Cardiac fibroblast (primary cell): Measurements from ENCODE around the gene MAN2A1.

Source experiments
- DNase-seq, 2 donors: peaks; one replicate each; pipeline versions ENCODE4 v3.0.0 to v3.0.0-alpha.2; 2010; ENCODE audit warnings: low read depth in 2 of 2
- H3K4me3 ChIP-seq, 2 donors: replicated peaks in 1 of 2; 1 replicate in 1 of 2; 2 replicates in 1 of 2; pipeline ENCODE4 v1.5.1; 2011; ENCODE audit warnings: low read depth in 2 of 2, low read length in 2 of 2, mild to moderate bottlenecking in 2 of 2, moderate library complexity in 1 of 2
- TF ChIP-seq, protein P1 (sequence below): IDR thresholded peaks from one replicate; pipeline ENCODE4 v1.5.1; 2011; ENCODE audit warnings: low read depth, mild to moderate bottlenecking, low read length, inconsistent platforms

MAN2A1 gene

GRCh38 chr5:109743041-109743531, 53.4 kb downstream of the MAN2A1 start:
- DNase-seq, result peak in 1 of 2 donors; percentile 19
- no peak overlapping the region for H3K4me3 ChIP-seq
- TF ChIP-seq, protein P1, sequence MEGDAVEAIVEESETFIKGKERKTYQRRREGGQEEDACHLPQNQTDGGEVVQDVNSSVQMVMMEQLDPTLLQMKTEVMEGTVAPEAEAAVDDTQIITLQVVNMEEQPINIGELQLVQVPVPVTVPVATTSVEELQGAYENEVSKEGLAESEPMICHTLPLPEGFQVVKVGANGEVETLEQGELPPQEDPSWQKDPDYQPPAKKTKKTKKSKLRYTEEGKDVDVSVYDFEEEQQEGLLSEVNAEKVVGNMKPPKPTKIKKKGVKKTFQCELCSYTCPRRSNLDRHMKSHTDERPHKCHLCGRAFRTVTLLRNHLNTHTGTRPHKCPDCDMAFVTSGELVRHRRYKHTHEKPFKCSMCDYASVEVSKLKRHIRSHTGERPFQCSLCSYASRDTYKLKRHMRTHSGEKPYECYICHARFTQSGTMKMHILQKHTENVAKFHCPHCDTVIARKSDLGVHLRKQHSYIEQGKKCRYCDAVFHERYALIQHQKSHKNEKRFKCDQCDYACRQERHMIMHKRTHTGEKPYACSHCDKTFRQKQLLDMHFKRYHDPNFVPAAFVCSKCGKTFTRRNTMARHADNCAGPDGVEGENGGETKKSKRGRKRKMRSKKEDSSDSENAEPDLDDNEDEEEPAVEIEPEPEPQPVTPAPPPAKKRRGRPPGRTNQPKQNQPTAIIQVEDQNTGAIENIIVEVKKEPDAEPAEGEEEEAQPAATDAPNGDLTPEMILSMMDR, result no peak

DNA sequence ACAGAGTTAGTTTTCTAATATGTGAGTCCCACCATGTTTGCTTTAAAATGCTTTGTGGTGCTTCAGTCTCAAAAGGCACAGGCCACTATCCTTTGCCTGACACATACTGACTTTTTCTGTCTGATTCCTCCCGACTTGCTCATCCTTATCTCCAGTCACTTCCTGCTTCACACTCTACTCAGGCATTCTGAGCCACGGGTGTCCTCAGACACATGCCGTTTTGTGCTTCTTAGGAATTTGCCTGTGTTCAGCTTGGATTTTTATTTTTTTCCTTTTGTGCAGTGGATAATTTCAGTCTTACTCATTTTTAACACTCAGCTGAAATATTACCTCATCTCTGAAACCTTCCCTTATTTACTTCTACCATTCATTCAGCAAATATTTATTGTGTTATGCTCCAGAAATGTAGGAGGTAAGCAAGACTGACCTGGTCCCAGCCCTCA, 54.1 kb downstream of the MAN2A1 start:
- no peak overlapping the region for H3K4me3 ChIP-seq
- TF ChIP-seq, protein P1, result no peak
- DNase-seq, result peak; percentile 79 to 97

DNA sequence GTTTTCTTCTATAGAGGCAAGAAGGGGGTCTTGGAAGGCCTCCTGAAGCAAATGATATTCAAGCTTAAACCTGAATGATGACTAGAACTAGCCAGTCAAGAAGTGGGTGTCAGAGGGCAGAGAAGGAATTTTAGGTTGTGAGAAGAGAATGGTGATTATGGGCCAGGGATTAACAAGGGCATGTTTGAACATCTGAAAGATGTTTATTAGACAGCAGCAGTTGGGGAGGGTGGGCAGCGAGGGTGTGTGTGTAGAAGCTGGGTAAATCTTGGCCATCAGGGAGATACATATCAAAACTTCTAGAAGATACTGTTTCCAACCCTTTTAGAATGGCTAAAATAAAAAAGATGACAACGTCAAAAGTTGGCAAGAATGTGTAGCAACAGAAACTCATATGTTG, 54.5 kb downstream of the MAN2A1 start:
- H3K4me3 ChIP-seq, result no peak overlapping the region
- TF ChIP-seq, protein P1, result no peak
- DNase-seq, result no peak

DNA sequence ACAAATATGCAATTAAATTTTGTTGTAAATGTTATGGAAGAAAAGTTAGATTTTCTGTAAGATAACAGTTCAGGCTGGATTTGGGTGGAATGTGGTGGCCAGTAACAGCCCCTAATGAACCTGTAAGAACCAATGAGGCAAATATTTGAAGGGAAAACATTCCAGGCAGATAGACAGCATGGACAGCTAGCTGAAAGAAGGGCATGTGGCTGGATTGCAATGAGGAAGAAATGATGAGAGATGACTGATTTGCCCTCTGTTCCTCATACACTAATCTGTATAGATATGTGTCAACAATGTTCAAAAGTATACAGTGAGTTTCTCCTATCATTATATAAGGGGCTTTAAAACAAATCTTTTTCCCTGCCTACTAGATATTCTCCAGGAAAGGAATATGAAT, 58.8 kb downstream of the MAN2A1 start:
- H3K4me3 ChIP-seq, result no peak overlapping the region
- DNase-seq, result peak in 1 of 2 donors; percentile 16
- TF ChIP-seq, protein P1, result no peak

DNA sequence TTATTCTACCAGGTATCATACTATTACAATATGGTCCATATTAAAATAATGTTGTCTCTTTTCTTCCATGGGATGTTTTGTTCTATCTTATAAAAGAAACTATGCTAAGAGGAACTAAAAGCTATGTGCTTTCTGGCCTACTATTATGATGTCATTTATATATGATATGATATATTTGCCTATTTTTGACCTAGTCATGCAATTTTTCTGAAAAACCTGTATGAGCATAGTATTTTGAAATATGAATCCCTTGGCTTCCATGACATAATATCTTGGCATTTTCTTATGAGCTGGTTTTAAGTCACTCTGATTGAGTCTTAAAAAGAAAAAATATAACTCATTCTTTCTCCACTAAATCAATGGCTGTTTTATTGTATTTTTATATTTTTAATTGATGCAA, 60.7 kb downstream of the MAN2A1 start:
- no peak overlapping the region for H3K4me3 ChIP-seq
- peak in 1 of 2 donors; percentile 39 for DNase-seq
- TF ChIP-seq, protein P1, result no peak

GRCh38 chr5:109753279-109753678, 63.6 kb downstream of the MAN2A1 start:
- DNase-seq, result no peak
- no peak overlapping the region for H3K4me3 ChIP-seq
- TF ChIP-seq, protein P1, result no peak

- DNase-seq, result no peak
- H3K4me3 ChIP-seq, result no peak overlapping the region
- TF ChIP-seq, protein P1, result no peak
Observed at GRCh38 chr5:109754319-109754718, 64.6 kb downstream of the MAN2A1 start.
